HFF-Myc (cell line): ENCODE measurements around the gene TRIB2.

Experiments used
- DNase-seq: peaks from one replicate; pipeline ENCODE4 v3.0.0-alpha.2; 2011; ENCODE audit warnings: low read depth; ENCODE audit errors: extremely low read depth
- H3K4me3 ChIP-seq: replicated peaks from 2 replicates; pipeline ENCODE4 v1.5.1; 2011; ENCODE audit warnings: low read depth, mild to moderate bottlenecking, control low read depth, low read length
- CTCF ChIP-seq: IDR thresholded peaks from 2 replicates; pipeline ENCODE4 v1.5.1; 2012; ENCODE audit warnings: mild to moderate bottlenecking, low read depth, low read length, control low read depth; ENCODE audit errors: missing control alignments

TRIB2 gene

GRCh38 chr2:12730265-12730664 lies 13.5 kb downstream of the TRIB2 start:
- no peak for TF ChIP-seq CTCF
- no peak for DNase-seq
- no peak overlapping the region for H3K4me3 ChIP-seq

- no peak overlapping the region for H3K4me3 ChIP-seq
- no peak for TF ChIP-seq CTCF
- DNase-seq: no peak
These were observed 15.1 kb downstream of the TRIB2 start for GRCh38 chr2:12731701-12732280.

DNA sequence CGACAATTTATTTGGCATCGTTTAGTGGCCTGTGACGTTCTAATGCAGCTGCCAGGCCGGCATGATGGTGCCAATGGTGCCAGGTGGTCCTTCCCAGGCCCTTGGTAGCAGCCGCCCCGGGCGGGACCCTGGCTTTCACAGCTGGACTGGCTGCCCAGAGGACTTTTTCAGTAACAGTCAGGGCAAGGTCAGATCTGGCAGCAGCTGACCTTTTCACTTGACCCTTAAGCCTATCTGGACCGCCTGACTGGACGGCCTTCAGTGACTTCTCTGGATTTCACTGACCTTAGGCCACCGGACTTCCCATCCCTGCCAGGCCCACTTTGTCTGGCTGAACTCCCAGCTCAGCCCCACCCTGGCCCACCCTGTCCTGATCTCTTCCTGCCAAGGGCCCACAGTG lies 15.9 kb downstream of the TRIB2 start:
- no peak overlapping the region for H3K4me3 ChIP-seq
- TF ChIP-seq CTCF: no peak
- no peak for DNase-seq

- no peak for TF ChIP-seq CTCF
- no peak for DNase-seq
- no peak overlapping the region for H3K4me3 ChIP-seq
These were observed 17.1 kb downstream of the TRIB2 start for GRCh38 chr2:12733846-12734245.

- DNase-seq: no peak
- H3K4me3 ChIP-seq: no peak overlapping the region
- no peak for TF ChIP-seq CTCF
These were observed 18.3 kb downstream of the TRIB2 start for GRCh38 chr2:12734914-12735654.

DNA sequence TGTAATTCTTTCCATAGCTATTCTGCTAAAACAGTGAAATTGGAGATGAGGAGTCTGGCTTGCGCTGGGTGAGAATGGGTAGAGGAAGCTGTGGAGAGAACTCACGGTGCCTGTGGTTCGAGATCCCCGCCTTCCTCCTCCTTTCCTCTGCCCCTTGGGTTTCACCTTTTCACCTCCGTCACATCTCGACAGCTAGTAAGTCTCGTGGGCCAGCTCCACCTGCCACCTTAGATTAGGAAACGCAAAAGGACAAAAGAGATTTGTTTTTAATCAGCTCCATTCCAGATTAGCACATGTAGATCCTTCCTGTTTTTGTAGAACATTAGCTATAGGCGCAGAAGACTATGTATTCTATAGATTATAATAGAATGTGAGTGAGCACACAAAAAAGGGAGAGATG lies 20.6 kb downstream of the TRIB2 start:
- no peak overlapping the region for H3K4me3 ChIP-seq
- no peak for TF ChIP-seq CTCF
- no peak for DNase-seq
